ENCODE measurements around the gene ANKRD35.

GRCh38 chr1:145884675-145885074 lies 991 bp downstream of the ANKRD35 start:
- TF ChIP-seq GABPA (IDR thresholded peaks at IDR 0.05; ENCODE audit: low read depth) (no peak), FOXJ3 (CRISPR knock-in tag; IDR thresholded peaks at IDR 0.05) (no peak), USF2 (IDR thresholded peaks at IDR 0.05; ENCODE audit: borderline replicate concordance, low read depth, low read length) (no peak)
